PC-9 (cell line): Measurements from ENCODE around the gene RTF2.

Source experiments
- CTCF ChIP-seq: fragments of 200-600 bp; sonication (generic); conservative IDR thresholded peaks from 2 replicates; pipeline ENCODE4 v1.6.1; 2017; ENCODE audit warnings: mixed run types, antibody characterized with exemption, mild to moderate bottlenecking, moderate library complexity
- EZH2 ChIP-seq: fragments of 200-600 bp; sonication (generic); IDR thresholded peaks from 2 replicates; pipeline ENCODE4 v1.8.0; 2017; ENCODE audit warnings: antibody characterized with exemption, low read depth

DNA sequence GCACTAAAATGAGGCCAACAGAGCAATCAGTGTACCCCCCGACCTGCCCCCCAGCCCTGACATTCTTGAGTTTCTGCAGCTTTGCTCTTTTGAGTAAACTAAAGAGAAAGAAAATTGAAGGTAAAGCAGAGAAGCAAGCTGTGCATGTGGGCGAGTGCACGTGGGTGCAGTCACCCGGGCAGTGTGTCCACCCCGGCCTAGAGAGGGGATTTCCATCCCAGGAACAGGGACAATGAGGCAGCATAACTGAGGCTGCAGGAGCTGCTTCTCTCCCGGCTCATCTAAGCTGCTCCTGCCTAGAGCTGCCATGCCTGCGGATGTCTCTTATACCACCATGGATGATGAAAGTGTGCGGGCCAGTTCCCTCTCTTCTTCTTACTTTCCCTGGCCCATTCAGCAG lies 39.5 kb upstream of the RTF2 start:
- no peak for TF ChIP-seq CTCF
- no peak for TF ChIP-seq EZH2
